ENCODE measurements around the gene NPEPPS.
"Not testable (repeated sequence)": the region's sequence is repeated elsewhere in the genome, so short reads cannot be mapped to it uniquely, and the experiment has no call there.

Gene NPEPPS, protein sequence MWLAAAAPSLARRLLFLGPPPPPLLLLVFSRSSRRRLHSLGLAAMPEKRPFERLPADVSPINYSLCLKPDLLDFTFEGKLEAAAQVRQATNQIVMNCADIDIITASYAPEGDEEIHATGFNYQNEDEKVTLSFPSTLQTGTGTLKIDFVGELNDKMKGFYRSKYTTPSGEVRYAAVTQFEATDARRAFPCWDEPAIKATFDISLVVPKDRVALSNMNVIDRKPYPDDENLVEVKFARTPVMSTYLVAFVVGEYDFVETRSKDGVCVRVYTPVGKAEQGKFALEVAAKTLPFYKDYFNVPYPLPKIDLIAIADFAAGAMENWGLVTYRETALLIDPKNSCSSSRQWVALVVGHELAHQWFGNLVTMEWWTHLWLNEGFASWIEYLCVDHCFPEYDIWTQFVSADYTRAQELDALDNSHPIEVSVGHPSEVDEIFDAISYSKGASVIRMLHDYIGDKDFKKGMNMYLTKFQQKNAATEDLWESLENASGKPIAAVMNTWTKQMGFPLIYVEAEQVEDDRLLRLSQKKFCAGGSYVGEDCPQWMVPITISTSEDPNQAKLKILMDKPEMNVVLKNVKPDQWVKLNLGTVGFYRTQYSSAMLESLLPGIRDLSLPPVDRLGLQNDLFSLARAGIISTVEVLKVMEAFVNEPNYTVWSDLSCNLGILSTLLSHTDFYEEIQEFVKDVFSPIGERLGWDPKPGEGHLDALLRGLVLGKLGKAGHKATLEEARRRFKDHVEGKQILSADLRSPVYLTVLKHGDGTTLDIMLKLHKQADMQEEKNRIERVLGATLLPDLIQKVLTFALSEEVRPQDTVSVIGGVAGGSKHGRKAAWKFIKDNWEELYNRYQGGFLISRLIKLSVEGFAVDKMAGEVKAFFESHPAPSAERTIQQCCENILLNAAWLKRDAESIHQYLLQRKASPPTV

DNA sequence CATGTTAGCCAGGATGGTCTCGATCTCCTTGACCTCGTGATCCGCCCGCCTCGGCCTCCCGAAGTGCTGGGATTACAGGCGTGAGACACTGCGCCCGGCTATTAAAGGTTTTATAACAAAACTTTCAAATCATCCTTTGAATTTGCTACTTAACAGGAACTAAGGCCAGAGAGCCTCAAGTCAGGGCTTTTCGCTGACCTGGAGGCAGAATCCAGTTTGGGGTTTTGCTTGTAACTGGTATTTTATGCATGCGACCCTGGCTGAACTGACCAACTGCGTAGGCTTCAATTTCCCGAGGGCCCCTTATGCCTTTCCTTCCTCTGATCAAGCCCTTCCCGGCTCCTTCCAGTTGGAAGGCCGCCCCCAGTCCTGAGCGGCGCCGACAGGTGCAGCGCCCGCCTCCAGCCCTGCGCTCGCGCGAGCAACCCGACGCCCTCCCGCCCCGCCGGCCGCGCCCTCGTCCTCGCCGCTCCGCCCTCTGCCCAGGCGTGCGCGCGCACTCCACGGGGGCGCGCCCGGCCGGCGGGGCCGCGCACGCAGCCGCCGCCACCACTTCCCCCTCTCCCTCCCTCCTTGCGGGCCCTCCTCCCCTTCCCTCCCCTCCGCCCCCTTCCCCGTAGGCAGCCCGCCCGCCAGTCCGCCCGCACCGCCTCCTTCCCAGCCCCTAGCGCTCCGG is at the start of gene NPEPPS:
Gene NPEPPS, plus strand, starts transcription at position 552 of the 676 bp plus-strand sequence. CDS start 193 bp downstream, outside the sequence.
- in situ Hi-C loops (cut with HindIII; ENCODE audit: low pct_unique_long_range_greater_than_20kb, low sequenced_read_pairs) = not testable (repeated sequence)
- DNase-seq (ENCODE audit: low read depth in 1 of 2, low spot score in 1 of 2) = peak; percentile 48 to 93

DNA sequence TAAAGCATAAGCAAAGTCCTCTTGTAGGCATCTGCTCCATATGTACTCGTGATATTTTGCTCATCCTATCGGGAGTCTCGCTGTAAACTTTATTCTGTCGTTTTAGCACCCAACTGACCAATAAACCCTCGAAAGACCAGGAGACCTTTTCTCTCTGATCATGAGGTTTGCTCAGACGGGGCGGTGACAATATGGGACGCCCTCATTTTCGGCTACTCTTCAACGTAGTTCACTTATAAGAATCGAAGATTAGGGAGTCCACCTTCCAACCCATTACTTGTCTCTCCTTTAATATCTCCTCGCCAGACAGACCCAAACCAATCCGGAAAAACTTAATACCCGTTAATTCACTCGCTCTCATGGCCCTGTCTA is 39.1 kb upstream of the NPEPPS start:
- peak in 1 of 2 experiments; percentile 27 for DNase-seq (ENCODE audit: low read depth in 1 of 2, low spot score in 1 of 2)
- in situ Hi-C loops (cut with HindIII; ENCODE audit: low pct_unique_long_range_greater_than_20kb, low sequenced_read_pairs) = not testable (repeated sequence)

DNA sequence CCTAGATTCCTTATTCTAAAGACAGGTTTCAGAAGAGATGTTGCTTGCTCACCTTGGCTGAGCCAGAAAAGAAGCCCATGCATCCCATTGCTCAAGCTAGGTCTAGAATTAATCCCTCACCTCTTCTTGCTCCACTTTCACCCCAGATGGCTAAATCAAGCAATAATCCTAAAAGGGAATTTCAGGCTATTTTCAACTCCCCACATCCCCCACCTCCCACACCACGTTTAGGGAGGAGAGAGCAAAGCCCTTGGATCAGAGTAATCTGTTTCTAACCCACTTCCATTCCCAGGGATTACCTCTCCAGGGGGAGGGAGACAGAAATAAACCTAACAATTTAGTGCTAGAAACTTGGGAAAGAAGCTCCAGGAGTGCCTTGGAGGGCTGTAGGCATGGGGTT is 31.8 kb upstream of the NPEPPS start:
- in situ Hi-C loops (cut with HindIII; ENCODE audit: low pct_unique_long_range_greater_than_20kb, low sequenced_read_pairs) = not testable (repeated sequence)

DNA sequence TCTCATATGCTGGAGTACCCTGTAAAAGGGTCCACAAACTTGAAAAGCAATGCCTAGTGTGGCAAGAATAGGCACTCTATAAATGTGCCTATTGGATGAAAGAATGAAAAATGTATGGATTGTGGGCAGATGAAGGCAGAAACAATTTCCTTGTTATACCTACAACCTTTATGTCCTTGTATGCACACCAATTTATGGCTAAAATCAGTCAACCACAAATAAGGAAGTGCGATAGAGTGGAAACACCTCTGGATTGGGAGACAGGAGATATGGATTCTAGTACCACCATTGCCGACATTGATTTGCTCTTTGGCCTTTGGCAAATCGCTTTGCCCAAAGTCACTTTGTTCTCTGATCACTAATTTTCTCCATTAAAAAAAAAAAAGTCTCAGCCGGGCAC is 31.4 kb upstream of the NPEPPS start:
- in situ Hi-C loops (cut with HindIII; ENCODE audit: low pct_unique_long_range_greater_than_20kb, low sequenced_read_pairs); DNase-seq (ENCODE audit: low read depth in 1 of 2, low spot score in 1 of 2): not testable (repeated sequence)

More for the DNA sequence above, 31.8 kb upstream of the NPEPPS start:
- not testable (repeated sequence) for DNase-seq (ENCODE audit: low read depth in 1 of 2, low spot score in 1 of 2)

DNA sequence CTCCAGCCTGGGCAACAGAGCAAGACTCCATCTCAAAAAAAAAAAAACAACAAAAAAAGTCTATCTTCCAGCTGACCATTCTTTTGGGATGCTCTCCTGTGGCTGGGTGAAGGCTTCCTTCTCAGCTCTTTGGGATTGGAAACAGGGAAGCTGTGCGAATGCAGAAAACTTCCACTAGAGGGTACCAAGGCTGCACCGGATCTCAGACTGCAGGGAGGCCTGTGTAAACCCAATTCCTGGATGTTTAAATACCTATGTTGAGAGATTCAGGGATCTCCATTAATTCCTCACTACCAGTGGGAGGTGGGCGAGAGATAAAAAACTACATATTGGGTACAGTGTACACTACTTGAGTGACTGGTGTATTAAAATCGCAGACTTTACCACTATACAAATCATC is 30.3 kb upstream of the NPEPPS start:
- in situ Hi-C loops (cut with HindIII; ENCODE audit: low pct_unique_long_range_greater_than_20kb, low sequenced_read_pairs) = not testable (repeated sequence)
- peak in 1 of 2 experiments; percentile 69 for DNase-seq (ENCODE audit: low read depth in 1 of 2, low spot score in 1 of 2)

DNA sequence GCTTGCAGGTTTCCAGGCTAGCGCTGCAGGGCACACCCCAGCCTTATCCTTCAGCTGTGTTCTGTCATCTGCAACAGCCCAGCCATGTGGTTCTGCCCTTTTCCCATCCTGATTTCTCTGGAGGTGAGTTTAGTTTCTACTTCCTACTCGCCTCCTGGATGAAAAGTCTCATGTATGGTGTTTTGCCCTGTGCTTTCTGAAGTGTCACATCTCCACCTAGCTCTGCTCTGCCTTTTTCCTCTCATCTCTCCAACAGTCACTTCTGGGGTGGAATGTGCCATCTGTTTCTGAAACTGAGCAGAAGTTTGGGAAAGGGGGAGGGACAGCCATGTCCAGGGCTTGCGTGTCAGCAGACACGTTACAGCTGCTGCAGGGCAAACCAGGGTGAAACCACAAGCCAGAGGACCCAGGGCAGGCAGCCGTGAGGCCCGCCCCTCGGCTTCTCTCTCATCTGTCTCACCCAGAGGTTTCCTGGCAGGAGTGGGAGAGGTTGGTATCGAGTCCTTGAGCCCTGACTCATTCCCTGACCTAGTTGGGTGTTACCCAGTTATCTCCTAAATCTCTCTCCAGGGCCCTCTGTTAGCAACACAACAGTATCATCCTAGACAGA is 28.7 kb upstream of the NPEPPS start:
- in situ Hi-C loops (cut with HindIII; ENCODE audit: low pct_unique_long_range_greater_than_20kb, low sequenced_read_pairs) = not testable (repeated sequence)
- DNase-seq (ENCODE audit: low read depth in 1 of 2, low spot score in 1 of 2) = peak in 1 of 2 experiments; percentile 45

DNA sequence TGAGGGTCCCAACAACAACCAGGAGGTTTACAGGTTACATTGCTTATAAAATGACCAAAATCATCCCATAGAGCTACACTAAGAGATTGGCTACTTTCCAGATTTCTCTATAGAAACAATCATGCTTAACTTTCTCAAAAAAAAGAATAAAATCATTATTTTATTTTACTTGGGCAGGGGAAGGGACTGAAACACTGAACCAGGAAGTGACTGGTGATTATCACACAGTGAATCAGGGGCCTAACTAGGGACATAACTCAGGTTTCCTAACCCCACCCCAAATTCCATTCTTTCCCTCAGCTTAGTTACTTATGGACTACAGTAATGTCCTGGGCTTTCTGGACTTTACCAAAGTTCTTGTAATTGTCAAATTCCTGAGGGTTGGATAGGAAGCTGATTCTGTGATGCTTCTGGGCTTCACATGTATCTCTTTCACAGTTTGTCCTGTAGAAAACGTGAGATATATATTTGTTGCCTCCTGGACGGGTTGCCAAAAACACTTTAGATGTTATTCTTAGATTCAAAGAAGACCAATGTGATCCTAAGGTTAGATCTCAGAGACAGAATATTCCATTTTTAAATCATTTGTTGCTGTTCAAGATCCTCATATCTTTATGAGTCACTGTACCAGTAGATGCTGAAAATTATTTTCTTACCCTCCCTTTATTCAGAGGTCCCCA is 28.0 kb upstream of the NPEPPS start:
- in situ Hi-C loops (cut with HindIII; ENCODE audit: low pct_unique_long_range_greater_than_20kb, low sequenced_read_pairs); DNase-seq (ENCODE audit: low read depth in 1 of 2, low spot score in 1 of 2): not testable (repeated sequence)

DNA sequence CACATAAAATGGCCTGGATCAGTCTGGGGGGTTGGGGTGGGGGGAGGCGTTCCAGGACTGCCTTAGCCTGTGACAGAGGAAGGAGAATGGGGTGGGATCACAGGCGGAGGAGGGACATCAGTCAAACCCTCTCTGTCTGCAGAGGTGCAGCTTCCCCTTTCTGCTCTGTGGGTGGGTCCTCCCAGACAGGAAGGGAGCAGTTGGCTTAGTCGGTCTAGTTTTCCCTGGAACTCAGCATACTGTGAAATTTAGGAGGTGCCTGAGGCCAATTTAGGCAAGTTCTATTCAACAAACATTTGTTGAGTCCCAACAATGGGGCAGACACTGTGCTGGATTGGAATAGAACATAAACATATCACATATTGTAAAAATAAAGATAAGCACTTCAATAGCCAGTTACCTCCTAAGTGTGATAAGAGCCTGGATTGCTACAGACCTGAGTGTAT is 19.2 kb upstream of the NPEPPS start:
- DNase-seq (ENCODE audit: low read depth in 1 of 2, low spot score in 1 of 2) = peak in 1 of 2 experiments; percentile 49
- in situ Hi-C loops (cut with HindIII; ENCODE audit: low pct_unique_long_range_greater_than_20kb, low sequenced_read_pairs) = not testable (repeated sequence)

DNA sequence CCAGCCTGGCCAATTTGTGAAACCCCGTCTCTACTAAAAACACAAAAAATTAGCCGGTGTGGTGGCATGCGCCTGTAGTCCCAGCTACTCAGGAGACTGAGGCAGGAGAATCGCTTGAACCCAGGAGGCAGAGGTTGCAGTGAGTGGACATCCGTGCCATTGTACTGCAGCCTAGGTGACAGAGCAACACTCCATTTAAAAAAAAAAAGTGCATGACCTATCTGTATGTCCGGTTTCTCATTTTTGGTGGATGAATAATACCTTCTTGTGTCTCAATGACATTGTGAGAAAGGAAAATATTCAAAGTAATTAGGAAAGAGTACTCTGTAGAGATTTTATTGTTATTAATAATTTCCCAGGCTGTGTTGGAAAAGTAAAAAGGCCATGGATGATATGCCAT is 17.6 kb upstream of the NPEPPS start:
- in situ Hi-C loops (cut with HindIII; ENCODE audit: low pct_unique_long_range_greater_than_20kb, low sequenced_read_pairs); DNase-seq (ENCODE audit: low read depth in 1 of 2, low spot score in 1 of 2): not testable (repeated sequence)

DNA sequence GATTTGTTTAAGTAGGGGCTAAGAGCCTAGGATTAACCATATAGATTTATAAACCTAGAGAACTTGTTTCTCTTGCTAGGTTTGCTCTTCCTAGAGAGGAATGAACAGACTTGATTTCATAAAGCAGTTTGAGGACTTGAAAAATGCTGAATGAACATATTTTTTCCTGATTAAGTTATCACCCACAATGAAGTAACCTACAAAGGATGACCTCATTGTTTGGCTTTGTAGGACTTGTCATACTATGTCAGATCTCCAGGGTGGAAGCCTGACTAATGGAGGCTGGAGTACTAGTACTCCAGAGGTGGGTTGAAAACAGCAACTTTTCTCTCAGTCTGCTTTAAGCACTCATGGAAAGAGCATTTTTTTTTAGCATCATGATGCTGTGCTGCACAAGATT is 12.0 kb upstream of the NPEPPS start:
- in situ Hi-C loops (cut with HindIII; ENCODE audit: low pct_unique_long_range_greater_than_20kb, low sequenced_read_pairs); DNase-seq (ENCODE audit: low read depth in 1 of 2, low spot score in 1 of 2): not testable (repeated sequence)

DNA sequence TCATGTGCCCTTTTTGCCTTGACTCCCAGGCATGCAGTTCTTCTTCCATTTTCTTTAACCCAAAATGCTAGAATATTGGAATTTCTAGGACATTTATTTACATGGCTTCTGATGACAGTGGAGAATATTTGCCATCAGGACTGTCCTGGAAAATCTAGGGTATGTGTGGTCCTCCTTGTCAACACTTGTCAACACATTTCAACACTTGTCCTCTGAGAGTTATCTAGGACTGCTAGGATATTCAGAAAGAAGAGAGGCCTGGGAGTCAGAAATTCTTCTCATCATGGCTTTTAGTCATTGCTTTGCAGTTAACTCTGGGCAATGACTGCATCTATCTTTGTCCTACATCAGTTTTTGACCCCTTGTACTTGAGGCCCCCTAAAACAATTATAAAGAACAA is 11.5 kb upstream of the NPEPPS start:
- DNase-seq (ENCODE audit: low read depth in 1 of 2, low spot score in 1 of 2); in situ Hi-C loops (cut with HindIII; ENCODE audit: low pct_unique_long_range_greater_than_20kb, low sequenced_read_pairs): not testable (repeated sequence)

DNA sequence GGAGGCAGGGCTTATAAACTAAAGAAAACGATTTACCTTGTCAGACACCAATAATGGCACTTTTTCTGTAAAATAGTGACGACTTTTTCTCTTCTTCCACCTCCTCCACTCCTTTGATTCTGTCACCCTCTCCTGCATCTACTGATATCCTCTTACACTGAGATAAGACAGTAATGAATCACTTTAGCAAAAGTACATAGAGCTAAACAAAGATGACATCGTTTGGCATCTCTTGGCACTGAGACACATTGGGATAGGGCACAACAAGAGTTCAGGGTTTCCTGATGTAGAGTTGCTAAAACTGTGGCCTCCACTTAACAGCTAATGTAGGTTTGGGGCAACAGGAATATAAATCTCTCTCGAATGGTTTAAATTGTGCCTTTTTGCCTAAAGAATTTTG is 10.6 kb upstream of the NPEPPS start:
- DNase-seq (ENCODE audit: low read depth in 1 of 2, low spot score in 1 of 2); in situ Hi-C loops (cut with HindIII; ENCODE audit: low pct_unique_long_range_greater_than_20kb, low sequenced_read_pairs): not testable (repeated sequence)

Measured in T47D (cell line).